Right ventricle myocardium inferior (tissue), 1 donor: ENCODE results near the gene CYGB. TPM values are rescaled to one million over a fixed set of nuclear protein-coding genes. Genes with fewer than 3 reads are reported as not detected.
"Not testable (repeated sequence)": the region's sequence is repeated elsewhere in the genome, so short reads cannot be mapped to it uniquely, and the experiment has no call there.

Source experiments
- ATAC-seq: fragments of 200-7000 bp; cut with Tn5 transposase; one replicate; pipeline ENCODE4 v1.9.1; 2020; ENCODE audit warnings: mild to moderate bottlenecking, moderate library complexity
- DNase-seq: peaks from one replicate; pipeline ENCODE4 v3.0.0; 2021; ENCODE audit errors: missing footprints
- intact Hi-C: fragments of 100-400 bp; cut with DNase I; formaldehyde crosslinking; loops from one replicate; pipeline ENCODE4 v1.11.0; 2022
- total RNA-seq: library from RNA; stranded (reverse); fragmentation: NEBNext Ultra II Directional; extraction: Animal tissue kit (Norgen Biotek cat#: 25700); gene quantifications from one replicate; pipeline ENCODE4 v1.2.1, GENCODE V29; 2021
- donor health status: DM: no; HTN: yes; CAD: no; lungs with severe emphysema.

The CYGB gene
- total RNA-seq, 1 donor from 2014 or later, result 38.2 TPM

DNA sequence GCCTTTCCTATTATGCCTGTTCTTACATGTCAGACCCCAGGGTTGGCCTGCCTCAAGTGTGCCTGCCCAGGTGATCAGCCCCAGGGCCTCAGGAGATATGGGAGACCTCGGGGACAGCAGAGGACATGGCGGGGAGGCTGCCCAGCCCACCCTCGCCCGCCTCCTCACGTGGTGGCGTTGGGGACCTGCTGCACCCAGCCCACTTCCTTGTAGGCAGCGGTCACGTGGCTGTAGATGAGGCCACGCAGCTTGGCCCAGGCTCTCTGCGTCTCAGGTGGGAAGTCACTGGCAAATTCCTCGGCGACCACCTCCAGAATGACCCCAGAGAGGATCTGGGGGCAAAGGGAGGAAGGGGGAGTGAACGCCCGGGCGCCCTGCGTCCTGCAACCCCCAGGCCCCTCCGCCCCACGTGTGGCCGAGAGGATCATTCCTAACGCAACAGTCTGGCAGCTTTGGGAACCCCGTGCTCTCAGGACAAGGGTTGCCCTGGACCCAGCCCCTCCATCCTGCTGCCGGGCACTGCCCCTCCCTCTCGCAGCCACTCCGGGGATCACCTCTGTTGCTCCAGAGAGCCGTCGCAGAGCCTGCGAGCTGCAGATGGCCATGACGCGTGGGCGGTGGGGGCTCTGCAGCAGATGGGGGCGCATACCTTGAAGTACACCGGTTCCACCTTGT, 6.6 kb downstream of the CYGB start:
- ATAC-seq, result no peak
- intact Hi-C loops, result no loop called here

DNA sequence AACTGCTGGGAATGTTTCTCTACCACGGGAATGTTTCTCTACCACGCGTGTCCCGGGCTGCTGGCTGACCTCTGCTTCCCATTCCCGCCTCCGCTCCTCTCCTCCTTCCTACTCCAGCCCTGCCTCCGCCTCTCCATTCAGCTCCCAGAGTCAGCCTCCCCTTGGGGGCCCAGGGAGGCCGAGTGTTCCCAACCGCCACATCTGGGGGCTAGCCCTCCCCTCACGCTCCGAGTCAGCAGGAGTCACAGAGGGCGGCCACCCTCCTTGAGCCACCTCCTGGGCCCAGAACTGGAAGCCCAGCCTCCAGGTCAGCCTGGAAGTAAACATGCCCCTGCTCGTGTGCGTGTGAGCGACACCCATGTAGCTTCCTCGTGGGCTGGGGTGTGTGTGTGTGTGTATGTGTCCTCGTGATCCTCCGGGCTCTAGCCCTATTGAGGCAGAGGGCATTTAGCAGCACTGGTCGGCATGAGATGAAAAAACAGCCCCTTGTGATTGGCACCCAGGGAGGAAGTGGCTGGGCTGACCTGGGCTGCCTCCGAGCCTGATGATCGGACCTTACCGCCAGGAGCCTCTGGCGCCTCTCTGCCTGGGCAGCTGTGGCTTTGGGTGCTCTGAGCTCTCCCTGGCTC, 7.3 kb downstream of the CYGB start:
- DNase-seq (no peak), ATAC-seq (peak; percentile 65)
- intact Hi-C loops, result no loop called here

More for the DNA sequence above, 6.6 kb downstream of the CYGB start:
- peak; percentile 68 for DNase-seq

DNA sequence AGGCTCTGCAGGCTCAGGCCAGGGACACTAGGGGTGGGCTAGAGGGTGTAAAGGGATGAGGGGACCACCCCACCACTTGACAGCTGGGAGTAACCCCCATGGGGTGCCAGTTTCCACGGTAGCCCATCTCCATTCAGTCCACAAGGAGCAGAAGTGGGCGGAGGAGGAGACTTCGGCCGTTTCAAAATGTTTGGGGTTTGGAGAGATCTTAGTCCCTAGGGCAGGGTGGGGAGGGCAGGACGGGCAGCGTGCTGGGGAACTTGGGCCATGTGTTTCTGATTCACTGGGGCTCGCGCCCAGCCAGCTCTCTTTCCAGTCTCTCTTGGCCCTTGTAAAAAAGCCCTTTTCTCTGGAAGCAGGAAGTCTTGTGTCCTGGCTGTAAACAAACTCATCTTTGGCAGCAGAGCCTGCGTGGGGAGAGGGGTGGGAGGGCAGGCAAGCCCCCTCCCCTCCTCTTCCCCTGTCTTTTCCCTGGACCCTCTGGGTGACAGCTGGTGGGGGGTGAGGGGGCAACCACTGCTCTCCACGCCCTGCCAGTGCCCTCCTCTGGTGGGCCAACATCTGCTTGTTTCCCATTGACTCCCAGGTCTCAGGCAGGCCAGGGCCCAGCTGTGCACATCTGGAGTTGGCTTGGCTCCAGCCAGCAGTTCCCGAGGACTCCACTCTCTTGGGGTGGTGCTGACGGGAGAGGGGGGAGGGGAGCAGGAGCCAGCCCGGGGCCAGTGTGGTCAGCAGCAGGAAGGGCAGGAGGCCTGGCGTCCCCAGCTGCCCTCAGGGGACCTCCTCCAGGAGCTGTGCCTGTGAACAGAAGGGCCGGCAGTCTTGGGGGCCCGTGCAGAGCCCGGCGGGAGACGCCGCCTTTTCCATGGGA, 8.1 kb downstream of the CYGB start:
- ATAC-seq (peak; percentile 79), DNase-seq (peak; percentile 95)
- intact Hi-C loops, result no loop called here

DNA sequence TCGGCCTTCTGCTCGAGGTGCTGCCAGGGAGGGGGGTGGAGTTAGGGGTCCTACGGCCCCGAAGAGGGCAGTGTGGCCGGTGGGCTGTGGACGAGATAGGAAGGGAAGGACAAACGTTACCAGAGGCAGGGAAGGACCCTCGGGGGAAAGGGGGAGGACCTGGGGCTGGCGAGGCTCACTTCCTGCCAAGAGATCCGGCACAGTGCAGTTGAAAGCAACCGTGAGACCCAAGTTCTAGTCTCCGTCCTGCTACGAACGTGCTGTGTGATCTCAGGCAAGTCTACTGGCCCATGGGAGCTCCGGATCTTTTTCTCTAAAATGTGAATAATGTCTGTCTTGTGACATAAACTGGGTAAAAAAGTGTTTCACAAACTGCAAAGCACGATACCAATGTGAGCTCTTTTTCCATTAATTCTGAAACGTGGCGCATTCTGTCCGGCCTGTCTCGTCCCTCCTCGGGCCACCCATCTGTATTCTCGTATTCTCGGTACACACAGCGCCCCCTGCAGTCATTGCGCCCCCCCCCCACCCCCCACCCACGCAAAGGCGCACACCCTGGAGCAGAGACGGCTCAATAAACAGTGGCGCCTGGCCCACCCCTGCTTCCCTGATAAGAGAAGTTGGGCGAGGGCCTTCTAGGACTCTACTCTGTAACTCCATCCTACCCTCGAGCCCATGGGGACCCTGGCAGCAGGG, 8.8 kb downstream of the CYGB start:
- intact Hi-C loops, result no loop called here
- ATAC-seq, result peak; percentile 47

DNA sequence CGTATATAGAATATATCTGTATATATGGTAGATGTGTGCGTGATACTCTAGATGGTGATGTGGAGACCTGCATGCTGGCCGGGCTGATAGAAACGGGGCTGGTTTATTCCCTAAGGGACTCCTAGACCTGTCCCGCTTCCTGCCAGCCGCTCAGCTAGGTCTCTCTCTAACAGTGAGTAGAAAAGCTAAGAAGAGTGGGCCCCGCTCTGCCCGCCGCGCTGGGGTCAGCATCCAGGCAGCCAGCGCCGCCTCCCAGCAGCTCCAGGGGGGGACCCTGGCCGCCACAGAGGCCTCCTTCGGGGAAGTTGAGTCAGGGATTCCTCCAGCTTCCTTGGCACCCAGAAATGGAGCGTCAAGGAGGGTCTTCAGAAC, 9.4 kb downstream of the CYGB start:
- peak; percentile 72 for DNase-seq
- no peak for ATAC-seq
- intact Hi-C loops, result no loop called here

More for the DNA sequence above, 8.8 kb downstream of the CYGB start:
- DNase-seq, result peak; percentile 87

DNA sequence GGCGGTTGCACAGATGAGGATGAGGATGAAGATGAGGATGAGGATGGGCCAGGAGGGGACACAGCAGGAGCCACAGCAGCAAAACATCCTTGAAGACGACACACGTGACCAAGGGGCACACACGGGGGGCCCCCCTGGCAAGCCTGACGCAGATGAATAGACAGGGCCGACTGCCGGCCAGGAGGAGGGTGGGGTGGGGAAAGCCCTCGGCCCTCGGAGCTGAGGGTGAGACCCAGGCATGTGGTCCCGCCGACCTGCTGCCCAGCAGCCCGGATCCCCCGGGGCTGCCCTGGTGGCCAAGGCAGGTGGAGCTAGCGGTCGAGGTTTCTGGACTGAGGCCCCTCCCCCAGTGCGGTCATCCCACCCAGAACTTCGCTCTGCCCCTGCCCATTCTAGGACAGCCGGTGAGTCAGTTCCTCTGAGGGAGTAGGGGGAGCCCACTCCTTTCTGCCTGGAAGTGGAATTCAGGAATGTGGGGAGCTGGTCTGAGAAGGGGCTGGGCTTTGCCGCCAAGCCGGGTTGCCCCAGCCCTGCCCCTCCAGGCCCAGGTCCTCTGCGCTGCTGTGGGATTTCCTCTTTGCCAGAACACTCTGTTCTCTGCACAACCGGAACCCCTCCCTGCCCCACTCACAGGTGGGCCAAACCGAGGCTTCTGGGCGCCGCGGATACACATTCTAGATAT, 9.9 kb downstream of the CYGB start:
- ATAC-seq (peak; percentile 28), DNase-seq (peak; percentile 78)
- intact Hi-C loops, result no loop called here

DNA sequence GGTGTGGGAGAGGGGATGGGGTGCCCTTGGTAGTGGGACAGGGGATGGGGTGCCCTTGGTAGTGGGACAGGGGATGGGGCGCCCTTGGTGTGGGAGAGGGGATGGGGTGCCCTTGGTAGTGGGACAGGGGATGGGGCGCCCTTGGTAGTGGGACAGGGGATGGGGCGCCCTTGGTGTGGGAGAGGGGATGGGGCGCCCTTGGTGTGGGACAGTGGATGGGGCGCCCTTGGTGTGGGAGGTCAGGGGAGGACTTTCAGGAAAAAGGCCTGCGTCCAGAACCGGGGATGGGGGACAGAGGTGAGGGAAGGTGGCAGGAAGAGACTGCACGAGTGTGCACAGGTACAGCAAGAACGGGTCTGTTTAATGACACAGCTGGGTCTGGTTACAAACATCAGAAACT, 10.5 kb downstream of the CYGB start:
- ATAC-seq, intact Hi-C loops: not testable (repeated sequence)
- DNase-seq, result peak; percentile 25

DNA sequence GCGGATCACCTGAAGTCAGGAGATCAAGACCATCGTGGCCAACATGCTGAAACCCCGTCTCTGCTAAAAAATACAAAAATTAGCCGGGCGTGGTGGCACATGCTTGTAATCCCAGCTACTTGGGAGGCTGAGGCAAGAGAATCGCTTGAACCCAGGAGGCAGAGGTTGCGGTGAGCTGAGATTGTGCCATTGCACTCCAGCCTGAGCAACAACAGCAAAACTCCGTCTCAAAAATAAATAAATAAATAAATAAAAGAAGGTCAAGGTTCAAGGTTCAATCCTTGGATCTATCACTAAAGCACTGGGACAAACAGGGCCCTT, 12.0 kb downstream of the CYGB start:
- intact Hi-C loops, ATAC-seq, DNase-seq: not testable (repeated sequence)

DNA sequence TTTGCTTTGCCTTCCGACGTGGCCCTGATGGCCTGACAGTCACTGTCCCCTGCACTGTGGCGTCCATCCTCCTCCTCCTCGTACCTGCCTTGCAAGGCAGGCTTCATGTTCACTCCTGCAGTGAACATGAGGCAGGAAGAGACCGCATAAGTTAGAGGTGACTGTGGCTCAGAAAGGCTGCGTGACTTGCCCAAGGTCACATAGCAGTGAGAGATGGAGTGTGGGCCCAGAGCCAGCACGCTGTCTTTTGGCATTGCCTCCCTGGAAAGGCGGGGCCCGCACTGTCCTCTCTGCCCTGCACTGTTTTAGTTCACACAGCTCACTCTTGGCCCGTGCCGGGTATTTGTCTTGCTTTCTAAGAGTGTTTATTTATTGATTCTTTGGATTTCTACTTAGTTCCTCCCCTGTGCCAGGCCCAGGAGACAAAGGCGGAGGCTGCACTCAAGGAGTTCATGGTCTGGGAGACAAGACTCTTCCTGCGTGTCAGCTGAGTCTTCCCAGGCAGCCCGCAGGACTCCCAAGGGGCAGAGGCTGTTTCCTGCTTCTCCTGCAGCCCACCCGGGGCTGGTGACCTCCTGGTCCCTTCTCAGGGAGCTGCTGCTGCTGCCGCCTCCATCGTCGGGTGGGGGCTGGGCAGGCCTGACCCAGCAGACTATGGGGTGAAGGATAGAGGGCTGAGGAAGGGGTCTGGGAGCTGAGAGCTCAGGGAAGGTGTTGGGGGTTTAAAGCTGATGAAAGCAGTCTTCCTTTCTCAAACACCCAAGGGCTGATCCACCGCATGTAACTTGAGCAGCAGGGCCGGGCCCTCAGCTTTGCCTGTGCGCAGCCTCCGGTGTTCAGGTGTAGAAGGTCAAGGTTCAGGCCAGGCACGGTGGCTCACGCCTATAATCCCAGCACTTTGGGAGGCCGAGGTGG, 12.7 kb downstream of the CYGB start:
- DNase-seq (peak; percentile 86), ATAC-seq (peak; percentile 22)
- intact Hi-C loops, result no loop called here

DNA sequence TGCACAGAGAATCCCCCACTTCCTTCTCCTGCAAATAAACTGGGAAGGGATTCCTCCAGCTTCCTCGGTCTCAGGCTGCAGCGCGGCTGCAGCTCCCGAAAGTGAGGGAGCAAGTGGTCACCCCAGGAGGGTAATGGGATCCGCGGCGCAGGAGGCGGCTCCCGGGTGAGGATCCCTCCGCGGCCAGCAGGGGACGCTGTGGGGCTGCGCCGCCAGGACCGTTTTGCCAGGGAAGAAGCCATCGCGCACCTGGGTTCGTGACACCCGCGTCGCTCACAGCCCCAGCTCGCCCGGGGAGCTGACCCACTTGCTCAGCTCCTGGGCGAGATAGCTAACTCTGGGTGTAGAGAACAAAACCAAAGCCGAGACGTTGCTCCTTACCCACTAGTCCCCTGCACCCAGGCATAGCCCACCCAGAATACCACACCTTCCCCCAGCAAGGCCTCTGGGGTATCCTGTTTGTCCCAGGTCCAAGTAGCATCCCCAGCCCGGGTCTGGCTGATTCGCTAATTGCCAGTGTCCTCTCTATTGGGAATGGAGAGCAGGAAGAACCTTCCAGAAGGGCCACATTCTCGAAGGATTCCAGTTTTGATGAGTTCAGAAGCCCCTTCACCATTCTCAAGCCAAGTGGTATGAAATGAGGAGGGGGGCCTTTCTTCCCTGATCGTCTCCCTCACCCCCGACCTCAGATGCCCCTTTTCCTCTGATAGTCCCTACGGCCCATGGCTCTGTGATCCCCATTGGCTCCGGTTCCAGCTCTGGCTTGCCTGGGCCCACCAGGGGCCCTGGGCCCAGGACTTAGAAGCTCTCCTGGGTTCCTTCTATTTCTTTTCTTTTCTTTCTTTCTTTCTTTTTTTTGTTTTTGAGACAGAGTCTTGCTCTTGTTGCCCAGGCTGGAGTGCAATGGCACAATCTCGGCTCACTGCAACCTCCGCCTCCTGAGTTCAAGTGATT, 14.1 kb downstream of the CYGB start:
- intact Hi-C loops, result loop anchor here (1.0 to 2.0 kb wide), 3 partner anchors 24 to 101 kb away; no protein-coding TSS in a partner anchor
- peak; percentile 38 for ATAC-seq

DNA sequence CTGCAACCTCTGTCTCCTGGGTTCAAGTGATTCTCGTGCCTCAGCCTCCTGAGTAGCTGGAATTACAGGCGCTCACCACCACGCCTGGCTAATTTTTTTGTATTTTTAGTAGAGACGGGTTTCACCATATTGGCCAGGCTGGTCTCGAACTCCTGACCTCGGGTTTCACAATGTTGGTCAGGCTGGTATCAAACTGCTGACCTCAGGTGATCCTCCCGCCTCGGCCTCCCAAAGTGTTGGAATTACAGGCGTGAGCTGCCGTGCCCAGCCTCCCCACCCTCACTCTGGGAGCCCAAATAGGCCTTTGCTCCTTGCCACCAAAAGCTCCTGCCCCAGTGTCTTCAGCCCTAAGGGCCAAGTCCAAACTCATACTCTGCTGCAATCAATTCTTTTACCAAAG, 15.8 kb downstream of the CYGB start:
- intact Hi-C loops, result loop anchor here (2.0 kb wide), 1 partner anchor 103 kb away; no protein-coding TSS in a partner anchor
- DNase-seq, ATAC-seq: not testable (repeated sequence)

More for the DNA sequence above, 14.1 kb downstream of the CYGB start:
- peak; percentile 88 for DNase-seq

DNA sequence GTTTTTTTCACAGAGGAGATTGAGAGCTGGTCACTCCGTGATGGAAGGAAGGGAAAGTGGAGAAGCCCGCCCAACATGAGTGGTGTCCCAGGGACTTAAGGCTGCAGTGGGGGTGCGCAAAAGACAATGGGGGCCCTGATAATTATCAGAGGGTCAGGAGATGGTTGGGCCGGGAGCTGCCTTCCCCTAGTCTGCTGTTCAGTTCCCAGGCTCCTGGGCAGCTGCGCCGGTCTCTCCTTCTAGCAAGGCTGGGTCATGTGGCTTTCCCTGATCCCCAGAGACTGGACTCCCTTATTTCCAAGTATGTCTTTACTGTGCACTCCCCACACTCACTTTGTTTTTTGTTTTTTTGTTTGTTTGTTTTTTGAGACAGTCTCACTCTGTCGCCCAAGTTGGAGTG, 16.2 kb downstream of the CYGB start:
- DNase-seq, result peak; percentile 50
- intact Hi-C loops, result no loop called here
- no peak for ATAC-seq

DNA sequence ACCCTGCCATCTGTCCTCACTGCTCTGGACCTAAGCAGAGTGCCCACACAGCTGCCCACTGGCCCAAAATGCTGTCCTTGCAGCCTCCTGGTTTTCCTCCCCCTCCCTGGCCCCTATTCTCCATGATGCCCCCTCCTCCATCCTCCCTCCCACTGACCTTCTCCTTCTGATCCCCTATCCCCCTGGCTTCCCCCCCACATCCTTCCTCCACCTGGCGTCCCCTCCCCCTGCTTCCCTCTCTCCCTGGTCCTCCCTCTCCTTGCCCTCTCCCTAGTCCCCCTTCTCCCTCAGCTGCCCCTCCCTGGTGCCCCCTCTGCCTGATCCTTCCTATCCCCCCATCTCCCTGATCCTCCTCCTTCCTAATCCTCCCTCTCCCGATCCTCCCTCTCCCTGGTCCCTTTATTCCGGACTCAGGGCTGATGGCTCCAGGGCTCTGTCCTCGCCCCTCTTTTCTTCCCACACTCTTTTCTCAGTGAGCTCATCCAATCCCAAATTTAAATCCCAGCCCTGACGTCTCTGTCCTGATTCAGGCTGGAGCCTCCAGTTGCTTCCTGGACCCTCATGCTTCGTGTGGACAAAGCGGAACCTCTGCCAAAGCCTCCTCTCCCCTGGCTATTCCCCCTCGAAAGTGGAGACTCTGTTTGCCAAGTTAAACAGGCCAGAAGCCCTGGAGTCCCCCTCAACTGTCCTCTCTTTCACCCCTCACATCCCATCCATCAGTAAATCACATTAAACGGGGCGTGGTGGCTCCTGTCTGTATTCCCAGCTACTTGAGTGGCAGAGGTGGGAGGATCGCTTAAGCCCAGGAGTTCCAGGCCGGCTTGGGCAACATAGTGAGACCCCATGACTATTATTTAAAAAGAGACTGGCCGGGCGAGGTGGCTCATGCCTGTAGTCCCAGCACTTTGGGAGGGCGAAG, 18.2 kb downstream of the CYGB start:
- ATAC-seq (no peak), DNase-seq (no peak)
- intact Hi-C loops, result no loop called here

DNA sequence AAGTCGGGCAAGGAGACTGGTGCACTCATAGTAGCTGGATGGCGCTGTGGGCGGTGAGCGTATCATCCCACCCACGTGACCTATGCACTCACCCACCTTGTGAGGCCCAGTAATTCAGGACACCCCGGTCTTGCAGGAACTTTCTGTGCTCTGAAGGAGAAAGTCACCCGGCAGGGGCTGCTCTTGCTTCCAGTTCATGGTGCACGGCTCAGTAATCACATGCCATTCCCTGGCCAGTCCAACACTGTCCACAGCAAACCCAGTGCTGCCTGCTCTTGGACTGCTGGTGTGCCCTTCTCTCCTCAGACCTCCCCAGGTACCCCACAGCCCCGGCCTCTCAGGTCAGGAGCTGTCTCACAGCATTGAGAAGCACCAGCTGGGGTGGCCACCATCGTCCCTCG, 19.9 kb downstream of the CYGB start:
- ATAC-seq (no peak), DNase-seq (peak; percentile 27)
- intact Hi-C loops, result no loop called here

DNA sequence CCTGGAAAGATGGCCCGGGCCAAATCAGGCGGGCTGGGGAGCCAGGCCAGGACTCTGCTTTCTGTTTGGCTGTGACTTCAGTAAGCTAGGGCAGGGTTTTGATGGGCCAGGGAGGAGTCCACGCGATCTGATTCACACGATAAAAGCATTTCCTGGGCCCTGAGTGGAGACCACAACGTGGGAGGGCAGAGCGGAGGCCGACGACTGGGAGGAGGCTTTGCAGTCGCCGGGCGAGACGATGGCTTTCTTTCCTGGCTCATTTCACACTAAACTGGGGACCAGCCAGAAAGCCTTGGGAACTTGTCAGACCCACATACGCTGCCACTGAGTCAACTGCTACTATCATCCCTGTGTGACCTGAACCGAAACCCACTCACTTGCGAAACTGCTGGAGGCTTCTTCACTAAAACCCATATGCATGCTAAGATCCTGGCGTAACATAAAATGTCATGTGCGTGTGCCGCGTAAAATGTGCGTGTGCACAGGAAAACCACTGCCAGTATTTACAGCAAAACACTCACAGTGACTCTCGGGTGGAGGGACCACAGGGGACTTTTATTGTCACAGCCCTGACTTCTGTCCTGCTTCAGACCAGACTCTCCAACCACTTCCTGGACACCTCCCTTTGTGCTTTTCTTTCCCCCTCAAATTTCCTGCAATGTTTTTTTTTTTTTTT, 22.1 kb downstream of the CYGB start:
- intact Hi-C loops, result no loop called here

More for the DNA sequence above, 22.1 kb downstream of the CYGB start:
- ATAC-seq (peak; percentile 78), DNase-seq (peak; percentile 81)
